AG20443 (cell line): ENCODE data around the gene TBC1D16.

Experiments
- DNase-seq: peaks from one replicate; pipeline ENCODE4 v3.0.0; 2012; ENCODE audit warnings: low spot score, mixed read lengths

TBC1D16 gene

GRCh38 chr17:79950751-79951150 lies 84.9 kb downstream of the TBC1D16 start:
- DNase-seq, result no peak

GRCh38 chr17:79950306-79950705 lies 85.4 kb downstream of the TBC1D16 start:
- DNase-seq, result no peak

DNA sequence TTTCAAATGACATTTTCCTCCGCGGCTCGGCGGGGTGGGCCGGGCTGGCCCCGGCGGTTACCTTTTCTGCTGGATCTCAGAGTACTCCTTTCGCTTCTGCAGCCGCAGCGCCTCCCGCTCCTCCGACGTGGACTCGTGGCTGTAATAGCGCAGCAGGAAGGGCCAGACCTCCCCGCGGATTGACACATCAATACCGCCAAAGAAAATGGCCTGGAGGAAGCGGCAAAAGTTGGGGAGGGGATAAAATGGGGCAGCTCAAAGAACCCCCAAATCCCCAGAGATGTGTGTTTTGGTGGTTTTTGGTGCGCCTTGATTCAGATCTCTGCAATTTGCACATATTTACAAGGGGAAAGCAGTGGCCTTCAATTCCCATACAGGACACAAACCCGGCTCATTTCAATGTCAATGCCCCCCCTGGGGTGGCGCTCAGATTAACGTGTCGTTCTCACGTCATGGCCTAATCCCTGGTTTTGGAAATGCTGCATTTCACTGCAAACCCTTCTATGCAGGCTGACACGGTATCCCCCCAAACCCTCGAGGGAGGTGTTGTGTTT lies 85.9 kb downstream of the TBC1D16 start:
- no peak for DNase-seq

GRCh38 chr17:79948945-79949655 lies 86.6 kb downstream of the TBC1D16 start:
- DNase-seq, result no peak

DNA sequence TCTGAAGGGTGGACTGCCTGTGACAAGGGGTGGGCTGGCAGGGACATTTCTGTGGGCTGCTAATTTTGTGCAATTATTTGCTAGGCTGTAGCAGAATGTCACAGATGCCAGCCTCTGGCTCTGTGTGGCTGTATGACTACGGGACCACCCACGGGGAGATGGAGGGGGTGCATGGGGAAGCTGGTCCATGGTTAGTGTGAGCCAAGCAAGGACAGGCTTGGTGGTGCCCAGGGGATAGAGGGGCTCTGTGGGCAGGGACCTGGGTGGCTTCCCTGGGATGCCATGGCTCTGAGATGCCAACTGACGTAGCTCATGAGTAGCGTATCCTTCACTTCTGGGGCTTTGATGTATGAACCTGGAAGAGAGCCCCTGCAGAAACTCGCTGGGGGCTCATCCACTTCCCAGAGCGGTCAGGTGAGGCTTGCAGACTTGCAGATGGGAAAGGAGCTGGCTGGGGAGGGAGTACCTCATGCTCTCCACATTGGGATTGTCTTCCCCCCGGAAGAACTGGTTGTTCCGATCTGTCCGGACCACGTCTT lies 87.2 kb downstream of the TBC1D16 start:
- no peak for DNase-seq

- no peak for DNase-seq
These were observed 88.2 kb downstream of the TBC1D16 start for GRCh38 chr17:79947351-79948031.

DNA sequence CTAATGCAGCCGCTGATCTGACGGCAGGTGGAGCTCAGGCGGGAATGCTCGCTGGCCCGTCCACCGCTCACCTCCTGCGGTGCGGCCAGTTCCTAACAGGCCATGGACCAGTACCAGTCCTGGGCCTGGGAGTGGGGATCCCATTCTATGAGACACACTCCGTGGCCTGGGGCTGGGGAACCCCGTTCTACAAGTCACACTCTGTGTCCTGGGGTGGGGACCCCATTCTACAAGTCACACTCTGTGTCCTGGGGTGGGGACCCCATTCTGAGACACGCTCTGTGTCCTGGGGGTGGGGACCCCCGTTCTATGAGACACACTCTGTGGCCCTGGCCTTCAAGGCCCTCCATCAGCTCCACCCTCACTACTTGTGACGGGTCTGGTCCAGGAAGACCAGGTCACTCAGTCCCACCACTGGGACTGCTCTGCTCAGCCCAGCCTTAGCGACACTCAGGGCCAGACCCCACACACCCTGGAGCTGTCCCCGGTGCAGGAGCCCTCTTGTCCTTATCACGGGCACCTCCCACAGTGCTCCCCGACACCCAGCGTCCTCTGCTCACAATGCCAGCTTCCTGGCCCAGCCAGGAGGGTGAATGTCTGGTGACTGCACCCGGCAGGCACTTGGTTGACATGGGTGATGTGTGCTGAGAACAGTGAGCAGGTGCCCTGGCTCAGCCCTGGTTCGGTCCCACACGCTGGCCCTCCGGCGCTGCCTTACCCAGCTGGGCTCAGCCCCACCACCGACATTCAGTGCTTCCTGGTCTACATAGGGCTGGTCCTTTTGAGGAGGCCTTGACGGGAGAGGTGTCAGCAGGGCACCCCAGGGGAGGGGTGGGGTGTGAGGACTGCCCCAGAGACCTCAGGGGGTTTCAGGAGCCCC lies 89.1 kb downstream of the TBC1D16 start:
- no peak for DNase-seq

DNA sequence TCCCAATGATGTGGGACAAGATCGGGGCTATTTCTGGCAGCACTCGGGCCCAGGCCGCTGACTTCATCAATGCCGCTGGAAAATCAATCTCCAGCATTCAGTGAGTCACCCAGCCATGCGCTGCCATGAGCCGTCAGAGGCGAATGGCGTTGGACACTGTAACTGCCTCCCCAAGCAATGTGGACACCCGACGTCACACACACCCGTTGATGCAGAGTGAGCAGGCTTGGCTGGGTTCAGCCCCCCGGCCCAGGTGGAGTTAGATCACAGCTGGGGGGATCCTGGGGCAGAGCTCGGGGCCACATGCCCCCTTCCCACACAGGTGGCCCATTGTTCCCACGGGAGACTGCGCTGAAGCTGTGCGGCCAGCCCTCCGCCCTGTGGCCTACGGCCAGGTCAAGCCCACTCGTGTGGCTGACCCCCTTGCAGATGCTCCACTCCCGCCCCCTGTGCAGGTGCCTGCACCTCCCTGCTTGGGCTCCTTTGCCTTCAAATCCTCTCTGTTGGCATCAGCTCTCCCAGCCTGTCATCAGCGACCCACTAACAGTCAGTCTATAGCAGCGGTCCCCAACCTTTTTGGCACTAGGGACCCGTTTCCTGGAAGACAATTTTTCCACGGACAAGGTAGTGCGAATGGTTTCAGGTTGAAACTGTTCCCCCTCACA lies 89.9 kb downstream of the TBC1D16 start:
- no peak for DNase-seq

DNA sequence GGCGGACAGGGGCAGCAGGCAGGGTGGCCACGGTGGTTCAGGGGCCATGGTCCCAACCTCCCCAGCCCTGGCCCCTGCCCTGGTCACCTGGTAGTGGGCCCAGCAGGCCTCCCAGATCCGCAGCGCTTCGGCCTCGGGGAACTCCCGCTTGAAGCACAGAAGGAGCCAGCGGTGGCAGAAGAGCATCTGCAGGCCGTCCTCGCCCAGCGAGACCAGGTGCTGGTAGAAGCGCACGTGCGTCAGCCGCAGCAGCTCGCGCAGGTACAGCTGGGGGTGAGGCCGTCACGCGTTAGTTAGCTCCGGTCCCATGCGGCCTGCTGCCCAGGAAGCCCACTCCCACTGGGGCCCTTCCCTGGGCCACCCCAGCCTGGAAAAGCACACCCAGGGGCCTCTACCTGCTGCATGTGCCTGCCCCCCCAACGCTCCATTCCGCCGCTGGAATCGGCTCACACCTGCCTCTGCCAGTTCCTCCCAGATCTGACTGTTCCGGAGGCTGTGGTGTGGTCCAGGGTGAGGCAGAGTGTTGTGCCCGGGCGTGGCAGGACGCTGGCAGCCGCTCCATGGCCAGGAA lies 90.8 kb downstream of the TBC1D16 start:
- DNase-seq, result no peak

DNA sequence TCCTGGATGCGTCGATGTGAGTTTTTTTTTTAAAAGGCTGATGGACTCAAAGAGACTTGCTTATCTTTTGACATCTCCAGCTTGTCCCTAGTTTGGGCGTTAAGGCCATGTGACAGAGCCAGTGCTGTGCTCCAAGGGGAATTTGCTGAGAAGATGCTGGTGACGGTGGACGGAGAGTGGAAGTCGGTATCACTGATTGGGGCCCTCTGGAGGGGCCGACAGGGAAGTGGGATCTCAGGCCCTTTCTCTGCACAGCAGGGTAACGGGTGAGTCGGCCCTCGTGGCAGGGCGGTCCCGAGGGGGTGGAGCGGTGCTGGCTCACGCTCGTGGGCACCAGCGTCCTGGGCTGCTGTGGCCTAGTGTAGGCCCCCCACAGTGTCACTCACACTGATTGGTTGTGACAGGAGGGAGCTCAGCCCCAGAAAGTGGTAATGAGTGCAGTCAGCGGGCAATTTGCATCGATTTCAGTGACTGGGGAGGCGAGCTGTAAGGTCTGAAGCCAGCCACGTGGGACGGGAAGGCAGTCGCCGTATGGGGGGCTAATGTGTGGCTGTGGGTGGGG lies 91.3 kb downstream of the TBC1D16 start:
- DNase-seq, result no peak

GRCh38 chr17:79943347-79944241 lies 92.1 kb downstream of the TBC1D16 start:
- DNase-seq, result no peak

GRCh38 chr17:79942591-79943346 lies 92.9 kb downstream of the TBC1D16 start:
- no peak for DNase-seq

GRCh38 chr17:79942011-79942405 lies 93.7 kb downstream of the TBC1D16 start:
- no peak for DNase-seq

DNA sequence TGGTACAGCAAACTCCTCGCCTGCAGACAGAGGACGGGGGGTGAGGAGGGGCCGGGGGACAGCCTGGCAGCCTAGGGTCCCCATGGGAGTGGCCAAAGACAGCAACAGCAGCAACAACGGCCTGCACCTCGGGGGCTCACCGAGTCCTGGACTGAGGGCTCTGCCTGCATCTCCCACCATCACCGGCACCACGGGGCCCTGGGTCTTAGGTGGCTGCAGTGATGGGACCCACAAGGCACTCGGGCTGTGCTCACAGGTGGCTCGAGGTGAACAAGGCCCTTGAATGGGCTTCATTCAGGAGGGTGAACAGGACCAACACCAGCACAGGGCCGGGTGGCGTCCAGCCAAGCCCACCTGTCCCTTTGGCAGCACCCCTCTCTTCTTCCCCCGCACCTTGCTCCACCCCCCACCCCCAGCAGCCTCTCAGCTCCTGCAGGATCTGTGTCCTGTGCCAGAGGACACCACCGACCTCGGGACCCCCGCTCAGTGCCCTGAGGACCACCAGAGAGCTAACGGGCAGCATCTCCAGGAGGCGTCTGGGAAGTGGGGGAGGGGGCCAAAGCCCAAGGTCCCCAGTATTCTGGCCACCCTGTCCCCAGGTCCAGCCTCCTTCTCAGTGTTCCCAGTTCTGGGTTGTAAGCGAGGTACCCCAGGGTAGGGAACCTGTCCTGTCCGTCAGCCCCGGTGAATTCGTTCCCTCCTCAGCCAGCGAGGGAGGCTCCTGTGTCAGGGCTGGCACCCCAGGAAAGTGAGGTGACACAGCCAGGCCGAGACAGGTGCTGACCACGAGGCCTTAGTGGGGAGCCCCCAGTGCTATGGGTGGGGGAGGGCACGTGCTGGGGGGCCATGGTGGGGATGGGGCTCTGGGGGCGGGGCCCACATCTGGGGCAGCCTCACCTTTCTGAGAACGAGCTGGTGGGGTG lies 94.3 kb downstream of the TBC1D16 start:
- no peak for DNase-seq

DNA sequence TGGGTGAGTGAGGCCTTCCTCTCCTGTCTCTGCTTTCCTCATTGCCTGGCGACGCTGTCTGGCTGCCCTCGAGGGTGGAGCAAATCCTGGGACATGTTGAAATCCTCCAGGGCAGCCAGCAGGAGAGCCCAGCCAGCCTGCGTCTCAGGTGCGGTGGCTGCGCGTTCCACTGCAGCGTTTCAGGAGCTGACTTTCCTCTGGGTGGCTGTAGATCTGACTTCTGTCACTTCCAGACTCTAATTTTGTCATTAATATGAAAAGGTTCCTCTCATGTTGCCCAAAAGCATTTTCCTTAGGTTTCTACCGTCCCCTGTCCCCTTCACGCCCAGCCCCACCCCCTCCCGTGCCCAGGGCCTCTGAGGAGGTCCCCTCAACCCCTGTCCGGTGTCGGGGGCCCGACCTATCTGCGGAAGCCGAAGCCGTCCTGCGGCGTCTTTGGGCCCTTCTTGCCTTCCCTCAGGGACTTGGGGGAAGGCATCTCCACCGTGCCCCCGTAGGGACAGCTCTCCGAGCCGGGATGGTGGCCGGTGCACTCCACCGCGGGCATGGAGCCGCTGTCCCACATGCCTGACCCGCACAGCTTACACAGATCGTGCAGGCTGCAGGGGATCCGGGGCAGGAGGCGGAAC lies 95.1 kb downstream of the TBC1D16 start:
- DNase-seq, result no peak

DNA sequence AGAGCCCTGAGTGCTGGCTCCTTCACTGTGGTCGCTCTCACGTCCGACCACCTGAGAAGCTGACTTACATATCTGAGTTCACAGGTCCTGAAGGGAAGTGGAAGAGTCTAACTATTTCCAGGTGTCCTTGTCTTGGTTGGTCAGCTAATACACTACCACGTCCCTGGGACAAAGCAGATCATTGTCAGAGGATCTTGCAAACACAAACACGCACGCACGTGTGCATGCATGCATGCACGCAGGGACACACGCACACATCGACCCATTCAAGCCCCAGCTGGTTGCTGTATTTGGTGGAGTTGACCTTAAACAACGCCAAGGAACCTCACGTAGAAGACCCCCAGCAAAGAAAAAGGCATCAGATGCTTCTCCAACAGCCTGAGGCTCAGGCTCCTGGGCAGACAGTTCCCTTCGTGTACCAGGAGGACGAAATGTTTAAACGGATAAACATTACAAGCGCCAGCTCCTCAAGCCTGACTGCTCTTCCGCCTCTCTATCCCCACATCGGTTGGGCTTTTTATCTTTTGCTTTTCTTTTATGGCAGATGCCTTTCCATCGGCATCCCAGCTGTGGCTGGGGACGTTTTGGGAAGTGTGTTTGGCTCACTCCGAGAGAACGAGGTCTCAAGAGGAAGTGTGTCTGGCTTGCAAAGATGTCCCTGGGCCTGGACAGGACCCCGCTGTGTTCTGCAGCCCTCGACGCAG lies 95.8 kb downstream of the TBC1D16 start:
- DNase-seq, result no peak

DNA sequence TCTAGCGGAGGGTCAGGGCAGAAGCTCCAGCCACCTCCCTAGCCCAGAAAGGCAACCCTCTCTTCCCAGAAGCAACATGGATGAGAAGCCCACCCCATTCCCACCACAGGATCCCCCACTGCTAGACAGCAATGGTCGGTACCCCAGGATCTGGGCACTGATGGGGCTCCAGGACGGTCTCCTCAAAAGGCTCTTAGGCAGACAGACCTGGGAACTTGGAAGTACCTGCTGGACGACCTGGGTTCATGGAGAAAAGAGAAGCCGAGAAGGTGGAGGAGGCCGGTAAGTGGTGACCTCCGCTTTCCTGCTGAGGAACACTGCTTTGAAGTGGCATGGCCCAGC lies 96.6 kb downstream of the TBC1D16 start:
- DNase-seq, result no peak
